NT2/D1 (cell line): ENCODE measurements around the gene ATXN1.

Experiments
- DNase-seq: peaks from one replicate; pipeline ENCODE4 v3.0.0-alpha.2; 2011; ENCODE audit warnings: low read depth, low spot score
- H3K27me3 ChIP-seq: 2 replicates; pipeline ENCODE4 v1.6.0; 2011; ENCODE audit warnings: mild to moderate bottlenecking; ENCODE audit not compliant: insufficient read length, insufficient read depth
- H3K36me3 ChIP-seq: 2 replicates; pipeline ENCODE4 v1.6.1; 2011; ENCODE audit warnings: mild to moderate bottlenecking, low read length, mixed read lengths; ENCODE audit not compliant: insufficient read depth, insufficient read length
- H3K4me1 ChIP-seq: 2 replicates; pipeline ENCODE4 v1.5.1; 2011; ENCODE audit not compliant: insufficient read depth, insufficient read length
- H3K4me3 ChIP-seq: 2 replicates; pipeline ENCODE4 v1.5.1; 2011; ENCODE audit warnings: low read depth; ENCODE audit not compliant: insufficient read length
- H3K9ac ChIP-seq: 2 replicates; pipeline ENCODE4 v1.6.0; 2011; ENCODE audit warnings: low read depth; ENCODE audit not compliant: insufficient read length
- H3K9me3 ChIP-seq: 2 replicates; pipeline ENCODE4 v1.5.1; 2011; ENCODE audit warnings: mild to moderate bottlenecking, low read length; ENCODE audit not compliant: insufficient read depth
- SUZ12 ChIP-seq: IDR thresholded peaks from 2 replicates; pipeline ENCODE4 v1.6.1; 2011; ENCODE audit not compliant: insufficient read length, insufficient read depth; ENCODE audit errors: extremely low read depth
- YY1 ChIP-seq: IDR thresholded peaks from 2 replicates; pipeline ENCODE4 v1.6.1; 2011; ENCODE audit not compliant: insufficient read length, insufficient read depth
- ZNF274 ChIP-seq: IDR thresholded peaks from 2 replicates; pipeline ENCODE4 v1.6.1; 2011; ENCODE audit warnings: mild to moderate bottlenecking, low read depth, low read length

The ATXN1 gene

GRCh38 chr6:16481697-16482399 lies 279.4 kb downstream of the ATXN1 start:
- DNase-seq = no peak
- no peaks in the 10 kb centered on the region for H3K27me3 ChIP-seq
- H3K9ac ChIP-seq = no peak overlapping the region
- H3K9me3 ChIP-seq = no peaks in the 10 kb centered on the region
- H3K4me1 ChIP-seq = no peaks in the 10 kb centered on the region
- H3K4me3 ChIP-seq = no peak overlapping the region
- TF ChIP-seq SUZ12 = no peak
- TF ChIP-seq YY1 = no peak
- H3K36me3 ChIP-seq = no peaks in the 10 kb centered on the region

GRCh38 chr6:16480763-16481560 lies 280.3 kb downstream of the ATXN1 start:
- TF ChIP-seq SUZ12 (no peak), YY1 (no peak), ZNF274 (no peak)
- Histone ChIP-seq H3K9ac (no peak overlapping the region), H3K4me1 (no peaks in the 10 kb centered on the region), H3K4me3 (no peak overlapping the region), H3K27me3 (no peaks in the 10 kb centered on the region), H3K36me3 (no peaks in the 10 kb centered on the region), H3K9me3 (no peaks in the 10 kb centered on the region)
- DNase-seq = no peak

GRCh38 chr6:16477367-16478149 lies 283.7 kb downstream of the ATXN1 start:
- no peaks in the 10 kb centered on the region for H3K36me3 ChIP-seq
- H3K9me3 ChIP-seq = no peaks in the 10 kb centered on the region
- no peaks in the 10 kb centered on the region for H3K4me1 ChIP-seq
- H3K27me3 ChIP-seq = no peaks in the 10 kb centered on the region
- H3K4me3 ChIP-seq = no peak overlapping the region
- no peak for DNase-seq
- no peak for TF ChIP-seq ZNF274
- no peak for TF ChIP-seq SUZ12
- no peak for TF ChIP-seq YY1
- no peak overlapping the region for H3K9ac ChIP-seq

GRCh38 chr6:16476861-16477260 lies 284.4 kb downstream of the ATXN1 start:
- H3K4me1 ChIP-seq = no peaks in the 10 kb centered on the region
- DNase-seq = no peak
- no peak overlapping the region for H3K4me3 ChIP-seq
- H3K9ac ChIP-seq = no peak overlapping the region
- H3K27me3 ChIP-seq = no peaks in the 10 kb centered on the region
- H3K9me3 ChIP-seq = no peaks in the 10 kb centered on the region
- no peaks in the 10 kb centered on the region for H3K36me3 ChIP-seq
- no peak for TF ChIP-seq SUZ12
- TF ChIP-seq YY1 = no peak
- TF ChIP-seq ZNF274 = no peak

- no peak for DNase-seq
- no peak for TF ChIP-seq ZNF274
- TF ChIP-seq YY1 = no peak
- TF ChIP-seq SUZ12 = no peak
These were observed 285.8 kb downstream of the ATXN1 start for GRCh38 chr6:16475494-16475781.

GRCh38 chr6:16474772-16475493 lies 286.3 kb downstream of the ATXN1 start:
- H3K4me3 ChIP-seq = no peak overlapping the region
- no peak for DNase-seq
- H3K4me1 ChIP-seq = no peaks in the 10 kb centered on the region
- TF ChIP-seq ZNF274 (no peak), YY1 (no peak), SUZ12 (no peak)
- H3K27me3 ChIP-seq = no peaks in the 10 kb centered on the region
- no peaks in the 10 kb centered on the region for H3K9me3 ChIP-seq
- no peak overlapping the region for H3K9ac ChIP-seq
- no peaks in the 10 kb centered on the region for H3K36me3 ChIP-seq

More at GRCh38 chr6:16475494-16475781, 285.8 kb downstream of the ATXN1 start:
- H3K9me3 ChIP-seq = no peaks in the 10 kb centered on the region
- no peaks in the 10 kb centered on the region for H3K4me1 ChIP-seq
- no peaks in the 10 kb centered on the region for H3K36me3 ChIP-seq
- H3K27me3 ChIP-seq = no peaks in the 10 kb centered on the region
- no peak overlapping the region for H3K9ac ChIP-seq
- H3K4me3 ChIP-seq = no peak overlapping the region
